Left ventricle myocardium inferior (tissue), 1 donor: ENCODE data around the gene PHF12. TPM values are rescaled to one million over a fixed set of nuclear protein-coding genes. Genes with fewer than 3 reads are reported as not detected.

Source experiments
- DNase-seq: peaks from one replicate; pipeline ENCODE4 v3.0.0-alpha.2; 2020
- H3K27ac ChIP-seq: fragments of 200-600 bp; replicated peaks from 2 replicates; pipeline ENCODE4 v1.8.0; 2021
- H3K27me3 ChIP-seq: fragments of 200-600 bp; 2 replicates; pipeline ENCODE4 v1.8.0; 2021; ENCODE audit warnings: low read depth
- H3K36me3 ChIP-seq: fragments of 200-600 bp; 2 replicates; pipeline ENCODE4 v1.8.0; 2021
- H3K4me1 ChIP-seq: fragments of 200-600 bp; 2 replicates; pipeline ENCODE4 v1.8.0; 2021
- H3K4me3 ChIP-seq: fragments of 200-600 bp; 2 replicates; pipeline ENCODE4 v1.8.0; 2021; ENCODE audit warnings: mild to moderate bottlenecking, moderate library complexity
- H3K9me3 ChIP-seq: fragments of 200-600 bp; replicated peaks from 2 replicates; pipeline ENCODE4 v1.8.0; 2021
- intact Hi-C: fragments of 100-400 bp; cut with micrococcal nuclease; formaldehyde crosslinking; loops from one replicate; pipeline ENCODE4 v1.11.0; 2022
- total RNA-seq: library from RNA; stranded (reverse); fragmentation: NEBNext Ultra II Directional; extraction: Animal tissue kit (Norgen Biotek cat#: 25700); gene quantifications from one replicate; pipeline ENCODE4 v1.2.1, GENCODE V29; 2021
- TF ChIP-seq, protein P1 (sequence below): fragments of 200-600 bp; IDR thresholded peaks from 2 replicates; pipeline ENCODE4 v1.8.0; 2021; ENCODE audit warnings: antibody characterized with exemption, mild to moderate bottlenecking, borderline replicate concordance
- donor health status: DM: no; HTN: yes; CAD: no; lungs with severe emphysema.

PHF12 gene
- total RNA-seq, 1 donor from 2014 or later: 17.2 TPM

DNA sequence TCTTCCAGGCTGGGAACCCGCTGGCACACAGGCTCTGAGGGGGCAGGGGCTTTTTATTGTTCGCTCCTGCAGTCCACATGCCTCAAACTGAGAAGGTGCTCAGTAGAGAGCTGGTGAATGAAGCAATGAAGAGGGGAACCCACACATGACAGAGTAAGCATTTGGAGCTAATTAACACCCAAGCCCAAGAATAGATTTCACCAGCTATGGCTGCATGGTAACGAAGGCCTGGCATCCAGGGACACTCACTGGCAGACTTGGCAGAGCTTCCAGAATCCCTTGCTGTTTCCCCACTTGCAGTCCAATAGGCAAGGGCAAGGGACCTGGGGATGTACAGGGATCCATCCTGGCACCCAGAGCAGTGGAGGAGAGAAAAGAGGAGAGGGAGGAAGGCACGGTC is 66.0 kb downstream of the PHF12 start:
- Histone ChIP-seq H3K9me3 (no peaks in the 10 kb centered on the region), H3K4me1 (peaks cover 24% of the 10 kb centered on the region), H3K4me3 (no peak overlapping the region), H3K27ac (no peak overlapping the region), H3K27me3 (no peaks in the 10 kb centered on the region), H3K36me3 (peaks cover 52% of the 10 kb centered on the region)
- intact Hi-C loops: no loop called here
- TF ChIP-seq, protein P1, sequence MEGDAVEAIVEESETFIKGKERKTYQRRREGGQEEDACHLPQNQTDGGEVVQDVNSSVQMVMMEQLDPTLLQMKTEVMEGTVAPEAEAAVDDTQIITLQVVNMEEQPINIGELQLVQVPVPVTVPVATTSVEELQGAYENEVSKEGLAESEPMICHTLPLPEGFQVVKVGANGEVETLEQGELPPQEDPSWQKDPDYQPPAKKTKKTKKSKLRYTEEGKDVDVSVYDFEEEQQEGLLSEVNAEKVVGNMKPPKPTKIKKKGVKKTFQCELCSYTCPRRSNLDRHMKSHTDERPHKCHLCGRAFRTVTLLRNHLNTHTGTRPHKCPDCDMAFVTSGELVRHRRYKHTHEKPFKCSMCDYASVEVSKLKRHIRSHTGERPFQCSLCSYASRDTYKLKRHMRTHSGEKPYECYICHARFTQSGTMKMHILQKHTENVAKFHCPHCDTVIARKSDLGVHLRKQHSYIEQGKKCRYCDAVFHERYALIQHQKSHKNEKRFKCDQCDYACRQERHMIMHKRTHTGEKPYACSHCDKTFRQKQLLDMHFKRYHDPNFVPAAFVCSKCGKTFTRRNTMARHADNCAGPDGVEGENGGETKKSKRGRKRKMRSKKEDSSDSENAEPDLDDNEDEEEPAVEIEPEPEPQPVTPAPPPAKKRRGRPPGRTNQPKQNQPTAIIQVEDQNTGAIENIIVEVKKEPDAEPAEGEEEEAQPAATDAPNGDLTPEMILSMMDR: no peak
- DNase-seq: no peak

DNA sequence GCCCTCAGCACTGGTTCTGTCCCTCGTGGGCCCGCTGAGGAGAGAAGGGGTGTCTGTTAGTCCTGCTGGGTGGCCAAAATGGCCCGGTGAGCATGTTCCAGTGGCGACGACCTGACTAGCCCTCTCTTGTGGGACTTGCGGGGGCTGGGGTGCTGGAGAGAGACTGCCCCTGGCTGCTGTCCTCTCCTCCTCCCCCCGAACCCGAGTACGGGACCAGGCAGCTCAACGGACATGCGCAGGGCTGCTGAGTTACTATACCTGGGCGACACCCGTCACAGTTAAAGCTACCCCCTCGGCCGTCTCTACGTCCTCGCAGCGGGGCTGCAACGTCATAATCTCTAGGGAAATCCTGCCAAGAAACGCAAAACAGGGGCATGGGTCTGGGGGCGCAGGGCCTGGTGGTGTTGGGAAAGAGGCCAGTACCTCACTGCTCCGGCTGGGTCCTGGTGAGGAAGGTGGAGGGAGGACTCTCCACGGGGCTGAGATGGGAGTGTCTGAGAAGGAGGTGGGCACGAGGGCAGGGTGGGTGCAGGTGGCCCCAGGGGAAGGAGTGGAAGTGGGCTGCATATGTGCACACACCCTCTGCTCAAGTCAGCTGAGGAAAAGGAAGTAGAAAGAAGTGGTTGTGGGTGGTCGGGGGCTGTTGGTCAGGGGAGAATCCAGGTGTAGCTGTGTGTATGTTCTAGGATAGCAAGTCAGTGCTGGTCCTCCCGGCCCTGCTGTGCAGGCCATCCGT is 67.2 kb downstream of the PHF12 start:
- Histone ChIP-seq H3K9me3 (no peaks in the 10 kb centered on the region), H3K27ac (no peak overlapping the region), H3K36me3 (peaks cover 64% of the 10 kb centered on the region), H3K27me3 (no peaks in the 10 kb centered on the region), H3K4me1 (peaks cover 19% of the 10 kb centered on the region), H3K4me3 (no peak overlapping the region)
- no peak for DNase-seq
- intact Hi-C loops: no loop called here
- TF ChIP-seq, protein P1: no peak

DNA sequence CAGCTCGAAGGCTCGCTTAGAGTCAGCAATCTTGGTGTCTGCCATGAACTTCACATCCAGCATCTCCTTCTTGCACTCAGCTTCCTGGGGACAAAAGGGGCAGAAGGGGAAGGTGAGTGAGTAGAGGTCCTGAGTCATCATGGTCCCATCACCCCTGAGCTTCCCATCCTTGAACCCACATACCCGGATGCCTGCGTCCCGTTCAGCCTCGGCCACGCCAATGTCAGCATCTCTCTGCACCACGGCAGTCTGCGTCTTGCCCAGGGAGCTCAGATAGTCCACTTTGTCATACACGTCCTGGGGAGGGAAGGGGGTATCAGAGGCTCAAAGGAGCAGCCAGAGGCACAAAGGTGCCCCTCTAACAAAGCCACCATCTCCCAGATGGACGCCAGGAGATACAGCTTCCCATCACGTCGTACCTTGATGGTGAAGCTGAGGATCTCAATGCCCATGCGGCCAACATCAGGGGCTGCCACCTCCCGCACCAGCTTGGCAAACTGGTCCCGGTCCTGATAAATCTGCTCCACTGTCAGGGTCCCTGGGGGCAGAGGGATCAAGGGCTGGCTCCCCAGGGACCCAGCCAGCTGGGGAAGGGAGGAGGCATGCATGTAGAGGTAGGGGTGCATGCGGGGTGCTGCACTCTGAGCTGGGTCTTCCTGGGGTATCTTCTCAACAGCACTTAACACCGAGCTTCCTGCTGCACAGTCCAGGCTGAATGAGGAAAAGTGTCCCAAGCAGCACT is 69.0 kb downstream of the PHF12 start:
- intact Hi-C loops: no loop called here
- H3K4me1 ChIP-seq: peaks cover 19% of the 10 kb centered on the region

DNA sequence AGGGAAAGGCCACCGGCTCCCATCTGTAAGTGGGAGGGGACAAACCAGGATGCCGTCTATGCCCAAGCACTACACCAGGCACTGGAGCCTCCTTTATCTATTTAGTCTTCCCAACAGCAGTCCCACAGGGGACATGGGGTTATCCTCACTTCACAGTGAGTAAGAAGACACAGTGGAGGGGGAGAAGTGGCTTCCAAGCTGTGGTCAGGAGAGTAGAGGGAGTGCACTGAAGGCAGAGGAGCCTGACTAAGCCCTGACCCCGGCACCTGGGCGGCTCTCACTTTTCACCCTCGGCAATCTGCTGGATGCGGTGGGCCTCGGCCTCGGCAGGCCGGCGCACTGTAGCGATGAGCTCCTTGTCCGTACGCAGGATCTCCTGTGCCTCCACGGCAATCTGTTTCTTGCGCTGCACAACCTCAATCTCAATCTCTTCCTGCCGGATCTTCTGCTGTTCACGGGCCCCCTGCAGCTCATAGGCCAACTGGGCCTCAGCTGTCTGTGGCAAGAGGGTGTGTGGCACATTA is 69.7 kb downstream of the PHF12 start:
- H3K4me1 ChIP-seq: peaks cover 19% of the 10 kb centered on the region
- TF ChIP-seq, protein P1: no peak
- H3K4me3 ChIP-seq: no peak overlapping the region
- DNase-seq: no peak
- peaks cover 70% of the 10 kb centered on the region for H3K36me3 ChIP-seq
- no peaks in the 10 kb centered on the region for H3K9me3 ChIP-seq
- intact Hi-C loops: no loop called here
- H3K27me3 ChIP-seq: no peaks in the 10 kb centered on the region
- no peak overlapping the region for H3K27ac ChIP-seq

More for the DNA sequence above, 69.0 kb downstream of the PHF12 start:
- no peak for DNase-seq
- Histone ChIP-seq H3K27me3 (no peaks in the 10 kb centered on the region), H3K4me3 (no peak overlapping the region), H3K36me3 (peaks cover 70% of the 10 kb centered on the region), H3K27ac (no peak overlapping the region), H3K9me3 (no peaks in the 10 kb centered on the region)
- TF ChIP-seq, protein P1: no peak

DNA sequence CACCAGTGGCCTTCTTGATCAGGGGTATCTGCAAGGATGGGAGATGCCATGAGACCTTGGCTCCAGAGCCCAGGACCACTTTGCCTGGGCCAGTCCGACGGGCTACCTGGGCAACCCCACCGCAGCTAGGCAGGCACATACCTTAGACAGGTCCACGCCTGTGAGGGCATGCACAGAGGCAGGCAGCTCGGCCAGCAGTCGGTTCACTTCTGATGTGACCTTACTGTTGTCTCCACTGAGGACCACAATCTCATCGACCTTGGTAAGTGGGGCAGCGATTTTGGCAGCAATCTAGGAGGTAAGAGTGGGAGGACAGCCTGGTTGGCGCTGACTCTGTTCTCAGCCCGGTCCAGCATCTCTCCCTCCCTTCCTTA is 70.8 kb downstream of the PHF12 start:
- Histone ChIP-seq H3K4me1 (peaks cover 18% of the 10 kb centered on the region), H3K4me3 (no peak overlapping the region), H3K36me3 (peaks cover 68% of the 10 kb centered on the region), H3K27ac (no peak overlapping the region), H3K9me3 (no peaks in the 10 kb centered on the region), H3K27me3 (no peaks in the 10 kb centered on the region)
- intact Hi-C loops: no loop called here
- TF ChIP-seq, protein P1: no peak
- DNase-seq: no peak
